Measurements from ENCODE around the gene C6orf120. TPM values are rescaled to one million over a fixed set of nuclear protein-coding genes. Genes with fewer than 3 reads are reported as not detected.

C6orf120 gene
- total and polyA plus RNA-seq, 2 of the 13 experiments (the other 11 are each of a cell fraction or from before 2014, with no cell fraction given): 21.7 to 29.9 TPM

GRCh38 chr6:169751242-169752073 is 49.5 kb downstream of the C6orf120 start, which contains the start of the genes DYNLT2 and ERMARD (continued):
- TF ChIP-seq ZBTB43 (CRISPR knock-in tag; conservative IDR thresholded peaks at IDR 0.05) (peak; percentile 93), FOXA1 (IDR thresholded peaks at IDR 0.05) (no peak), FOXA1 (CRISPR knock-in tag; IDR thresholded peaks at IDR 0.05) (peak; percentile 37; the same call in 1 of the 2 replicates)

- H3K9ac ChIP-seq (ENCODE audit: insufficient read depth, low read depth, low read length): peak overlapping the region; percentile 95
- peak overlapping the region; percentile 96 for H3K27ac ChIP-seq (ENCODE audit: extremely low read length, insufficient read depth, low read length)
- no peaks in the 10 kb centered on the region for H3K9me3 ChIP-seq (ENCODE audit: low read length)
- peak overlapping the region; percentile 20 for H2AFZ ChIP-seq (ENCODE audit: low read length)
- ATAC-seq (peak; percentile 40), FAIRE-seq (no peak), DNase-seq (ENCODE audit: low spot score) (peak; percentile 44)
- peaks cover 19% of the 10 kb centered on the region for H3K79me2 ChIP-seq (ENCODE audit: insufficient read depth, low read length)
- intact Hi-C loops (cut with micrococcal nuclease; ENCODE audit: unreplicated experiment): no loop called here
- in situ Hi-C loops (cut with HindIII; ENCODE audit: extremely low pct_ligation_motif_present, low pct_unique_long_range_greater_than_20kb): loop anchor here (5.0 kb wide), 1 partner anchor 800 kb away; the partner anchor contains the start of genes PSMB1 and TBP
- ChIA-PET POLR2A (interaction anchor here (0.8 to 4.9 kb wide), 26 partner anchors 8 to 801 kb away, joined by 3 to 92 read pairs (median 6); partner anchors contain the start of genes C6orf120, PHF10, PSMB1 and TBP), CTCF (ENCODE audit: low intra/inter-chr PET ratio, low total read pairs) (no interaction called here)
- no peaks in the 10 kb centered on the region; a peak in 1 of 5 replicates for H3K27me3 ChIP-seq (ENCODE audit: control insufficient read depth in 1 of 2, insufficient read depth in 2 of 2, low read length in 2 of 2)
- peak overlapping the region; percentile 90 for H3K4me2 ChIP-seq (ENCODE audit: low read depth, low read length)
- H3K4me1 ChIP-seq (ENCODE audit: insufficient read depth, low read length): peaks cover 41% of the 10 kb centered on the region
- no peaks in the 10 kb centered on the region for H4K20me1 ChIP-seq (ENCODE audit: insufficient read depth, low read length)
- H3K4me3 ChIP-seq (replicated peaks in 1 of 3; ENCODE audit: insufficient read depth in 1 of 3, low read depth in 2 of 3, low read length in 3 of 3): peak overlapping the region; percentile 71 to 90 (median 88)
- H3K36me3 ChIP-seq (replicated peaks in 1 of 2; ENCODE audit: control insufficient read depth in 1 of 2, insufficient read depth in 2 of 2, low read length in 2 of 2): no peaks in the 10 kb centered on the region
- WGBS (ENCODE audit: low lambda C conversion rate): 0% methylated on average over 16 of the region's 19 CpGs
- no TSS peak for BruUV-seq (replicated peaks)
- TF ChIP-seq ZNF83 (CRISPR knock-in tag; IDR thresholded peaks at IDR 0.05; ENCODE audit: borderline replicate concordance) (no peak), ZNF207 (IDR thresholded peaks at IDR 0.05; ENCODE audit: borderline replicate concordance) (no peak), ZNF33B (CRISPR knock-in tag; IDR thresholded peaks at IDR 0.05) (no peak), ARID3A (IDR thresholded peaks at IDR 0.05; ENCODE audit: low read depth, low read length) (no peak), AHDC1 (CRISPR knock-in tag; IDR thresholded peaks at IDR 0.05; ENCODE audit: borderline replicate concordance) (no peak), ZBTB7B (CRISPR knock-in tag; IDR thresholded peaks at IDR 0.05) (no peak), PITX1 (CRISPR knock-in tag; IDR thresholded peaks at IDR 0.05) (no peak; the same call in 1 of the 2 replicates), ZNF737 (CRISPR knock-in tag; IDR thresholded peaks at IDR 0.05; ENCODE audit: borderline replicate concordance) (peak; percentile 1; the same call in 1 of the 2 replicates), LBX2 (CRISPR knock-in tag; IDR thresholded peaks at IDR 0.05; ENCODE audit: borderline replicate concordance) (no peak)
Measured at GRCh38 chr6:169752074-169752623, 50.2 kb downstream of the C6orf120 start.
